Colonic mucosa (tissue), 4 donors: ENCODE measurements around the gene VPS8. TPM values are rescaled to one million over a fixed set of nuclear protein-coding genes. Genes with fewer than 3 reads are reported as not detected.
"Not testable (repeated sequence)": the region's sequence is repeated elsewhere in the genome, so short reads cannot be mapped to it uniquely, and the experiment has no call there.

ENCODE experiments used
- DNase-seq: peaks from one replicate; pipeline ENCODE4 v3.0.0-alpha.2; 2020
- H3K27ac ChIP-seq: fragments of 200-600 bp; one replicate; pipeline ENCODE4 v1.8.0; 2021
- H3K27me3 ChIP-seq: fragments of 200-600 bp; one replicate; pipeline ENCODE4 v1.8.0; 2021
- H3K36me3 ChIP-seq: fragments of 200-600 bp; one replicate; pipeline ENCODE4 v1.8.0; 2021
- H3K4me1 ChIP-seq: fragments of 200-600 bp; one replicate; pipeline ENCODE4 v1.8.0; 2021; ENCODE audit warnings: mild to moderate bottlenecking
- H3K4me3 ChIP-seq: fragments of 200-600 bp; one replicate; pipeline ENCODE4 v1.8.0; 2021
- H3K9ac ChIP-seq, 2 donors: one replicate each; pipeline ENCODE4 v1.7.0; 2013; ENCODE audit warnings: control low read depth in 2 of 2, low read depth in 2 of 2, low read length in 2 of 2
- H3K9me3 ChIP-seq: fragments of 200-600 bp; one replicate; pipeline ENCODE4 v1.8.0; 2021
- intact Hi-C: fragments of 100-400 bp; cut with DNase I; formaldehyde crosslinking; loops from one replicate; pipeline ENCODE4 v1.14.1; 2022
- total RNA-seq, 2 donors: library from RNA; stranded (reverse); fragmentation: NEBNext Ultra II Directional in 1 of 2; extraction: Animal tissue kit (Norgen Biotek cat#: 25700) in 1 of 2; gene quantifications; one replicate each; pipeline ENCODE4 v1.2.1, GENCODE V29; 2021
- TF ChIP-seq, protein P1 (sequence below): fragments of 200-600 bp; IDR thresholded peaks from one replicate; pipeline ENCODE4 v1.8.0; 2022; ENCODE audit warnings: antibody characterized with exemption, mild to moderate bottlenecking
- donor health status: healthy.
- donor health status: DM: no; HTN: no; CAD: no.
- donor health status: DM: no; HTN: no; CAD: no.

Gene VPS8
- total RNA-seq, 2 donors from 2014 or later = 43.7 to 54.8 TPM

DNA sequence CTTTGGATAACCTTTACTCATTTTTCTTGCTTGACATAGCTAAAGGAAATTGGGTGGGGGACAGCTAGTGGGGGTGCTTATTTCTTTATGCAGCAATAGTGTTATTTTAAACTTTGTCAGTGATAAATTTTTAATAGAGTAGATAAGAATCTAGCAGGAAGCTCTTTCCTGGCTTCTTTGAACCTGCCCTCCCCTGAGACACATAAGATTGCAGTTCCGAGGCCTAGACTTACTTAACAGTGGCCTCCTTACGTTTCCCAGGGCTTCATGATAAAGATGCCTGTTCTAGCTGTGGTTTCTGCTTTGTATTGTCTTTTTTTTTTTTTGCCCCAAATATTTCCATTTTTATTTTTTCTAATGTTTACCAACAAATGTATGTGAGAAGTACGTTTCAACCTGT lies 170.1 kb downstream of the VPS8 start:
- Histone ChIP-seq H3K9ac (no peak overlapping the region), H3K36me3 (no peaks in the 10 kb centered on the region), H3K4me1 (peaks cover 3% of the 10 kb centered on the region), H3K9me3 (no peaks in the 10 kb centered on the region), H3K27me3 (no peaks in the 10 kb centered on the region), H3K27ac (no peak overlapping the region), H3K4me3 (no peak overlapping the region)
- DNase-seq = no peak
- TF ChIP-seq, protein P1, sequence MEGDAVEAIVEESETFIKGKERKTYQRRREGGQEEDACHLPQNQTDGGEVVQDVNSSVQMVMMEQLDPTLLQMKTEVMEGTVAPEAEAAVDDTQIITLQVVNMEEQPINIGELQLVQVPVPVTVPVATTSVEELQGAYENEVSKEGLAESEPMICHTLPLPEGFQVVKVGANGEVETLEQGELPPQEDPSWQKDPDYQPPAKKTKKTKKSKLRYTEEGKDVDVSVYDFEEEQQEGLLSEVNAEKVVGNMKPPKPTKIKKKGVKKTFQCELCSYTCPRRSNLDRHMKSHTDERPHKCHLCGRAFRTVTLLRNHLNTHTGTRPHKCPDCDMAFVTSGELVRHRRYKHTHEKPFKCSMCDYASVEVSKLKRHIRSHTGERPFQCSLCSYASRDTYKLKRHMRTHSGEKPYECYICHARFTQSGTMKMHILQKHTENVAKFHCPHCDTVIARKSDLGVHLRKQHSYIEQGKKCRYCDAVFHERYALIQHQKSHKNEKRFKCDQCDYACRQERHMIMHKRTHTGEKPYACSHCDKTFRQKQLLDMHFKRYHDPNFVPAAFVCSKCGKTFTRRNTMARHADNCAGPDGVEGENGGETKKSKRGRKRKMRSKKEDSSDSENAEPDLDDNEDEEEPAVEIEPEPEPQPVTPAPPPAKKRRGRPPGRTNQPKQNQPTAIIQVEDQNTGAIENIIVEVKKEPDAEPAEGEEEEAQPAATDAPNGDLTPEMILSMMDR = no peak
- intact Hi-C loops = no loop called here

DNA sequence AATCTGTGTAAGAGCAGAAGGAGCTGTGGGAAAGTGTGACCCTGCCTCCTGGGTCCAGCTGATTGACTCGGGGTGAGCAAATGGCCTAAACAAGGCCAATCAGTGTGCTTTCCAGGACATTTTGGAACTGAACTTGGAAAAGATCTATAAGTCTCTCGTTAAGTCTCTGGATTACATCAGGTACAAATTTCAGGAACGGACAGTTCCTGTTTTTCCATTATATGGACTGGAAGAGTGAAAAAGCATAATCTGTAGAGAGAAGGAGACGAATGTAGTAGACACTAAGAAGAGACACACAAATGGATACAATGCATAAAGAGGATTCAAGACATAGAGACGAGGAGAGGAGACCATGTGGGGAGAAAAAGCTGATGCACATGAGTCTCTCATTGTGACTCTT lies 173.6 kb downstream of the VPS8 start:
- Histone ChIP-seq H3K27ac (no peak overlapping the region), H3K4me1 (peaks cover 3% of the 10 kb centered on the region), H3K9ac (no peak overlapping the region), H3K36me3 (no peaks in the 10 kb centered on the region), H3K4me3 (no peak overlapping the region), H3K9me3 (no peaks in the 10 kb centered on the region), H3K27me3 (no peaks in the 10 kb centered on the region)
- intact Hi-C loops = no loop called here
- TF ChIP-seq, protein P1 = no peak
- no peak for DNase-seq

DNA sequence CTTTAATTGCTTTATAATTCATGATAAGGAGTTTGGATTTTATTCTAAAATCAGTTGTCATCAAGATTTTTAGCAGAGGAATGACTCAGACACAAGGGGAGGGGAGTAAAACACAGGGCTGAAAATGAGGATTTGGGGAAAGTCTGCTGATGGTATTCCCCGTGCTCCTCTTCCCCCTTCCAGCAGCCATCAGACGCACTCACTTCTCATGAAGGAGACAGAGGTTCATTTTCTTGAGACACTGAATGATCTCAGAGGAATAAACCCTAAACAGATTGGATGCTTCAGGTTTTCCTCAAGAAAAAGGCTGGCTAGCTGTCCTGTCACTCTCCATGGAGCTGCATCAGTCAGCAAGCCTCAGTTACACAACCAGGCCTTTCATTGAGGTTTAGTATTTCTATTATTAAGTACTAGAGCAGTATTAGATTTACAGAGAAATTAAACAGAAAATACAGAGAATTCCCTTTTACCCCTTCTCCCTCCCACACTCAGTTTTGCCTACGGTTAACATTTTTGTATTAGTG lies 174.5 kb downstream of the VPS8 start:
- TF ChIP-seq, protein P1 = no peak
- Histone ChIP-seq H3K4me1 (peaks cover 3% of the 10 kb centered on the region), H3K9ac (no peak overlapping the region), H3K9me3 (no peaks in the 10 kb centered on the region), H3K27ac (no peak overlapping the region), H3K4me3 (no peak overlapping the region), H3K27me3 (no peaks in the 10 kb centered on the region), H3K36me3 (no peaks in the 10 kb centered on the region)
- DNase-seq = no peak
- intact Hi-C loops = no loop called here

DNA sequence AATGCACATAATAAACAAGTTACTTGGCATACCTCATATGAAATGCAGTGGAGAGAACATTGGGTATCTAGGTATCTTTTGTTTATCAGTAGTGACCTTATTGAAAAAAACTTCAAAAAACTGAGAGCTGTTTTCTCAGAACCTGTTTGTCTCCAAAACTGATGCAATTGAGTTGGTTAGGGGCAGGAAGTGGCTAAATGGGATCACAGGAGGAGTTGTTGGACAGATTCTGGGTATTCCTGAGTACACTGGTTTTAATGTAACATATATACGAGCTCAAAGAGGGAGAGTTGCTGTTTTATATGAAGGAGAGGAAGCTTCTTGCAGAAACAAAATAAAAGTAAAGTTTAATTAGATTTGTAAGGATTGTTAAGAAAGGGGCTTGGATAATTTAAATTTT lies 181.4 kb downstream of the VPS8 start:
- Histone ChIP-seq H3K4me1 (no peaks in the 10 kb centered on the region), H3K4me3 (no peak overlapping the region), H3K9ac (no peak overlapping the region), H3K27me3 (no peaks in the 10 kb centered on the region), H3K36me3 (no peaks in the 10 kb centered on the region), H3K9me3 (no peaks in the 10 kb centered on the region), H3K27ac (no peak overlapping the region)
- TF ChIP-seq, protein P1 = no peak
- no peak for DNase-seq
- intact Hi-C loops = no loop called here

DNA sequence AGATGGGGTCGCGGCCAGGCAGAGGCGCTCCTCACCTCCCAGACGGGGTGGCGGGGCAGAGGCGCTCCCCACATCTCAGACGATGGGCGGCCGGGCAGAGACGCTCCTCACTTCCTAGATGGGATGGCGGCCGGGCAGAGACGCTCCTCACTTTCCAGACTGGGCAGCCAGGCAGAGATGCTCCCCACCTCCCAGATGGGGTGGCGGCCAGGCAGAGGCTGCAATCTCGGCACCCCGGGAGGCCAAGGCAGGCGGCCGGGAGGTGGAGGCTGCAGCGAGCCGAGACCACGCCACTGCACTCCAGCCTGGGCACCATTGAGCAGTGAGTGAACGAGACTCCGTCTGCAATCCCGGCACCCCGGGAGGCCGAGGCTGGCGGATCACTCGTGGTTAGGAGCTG lies 191.9 kb downstream of the VPS8 start:
- intact Hi-C loops, H3K27ac ChIP-seq, DNase-seq, H3K4me3 ChIP-seq, H3K36me3 ChIP-seq, H3K9me3 ChIP-seq, H3K4me1 ChIP-seq, H3K27me3 ChIP-seq, H3K9ac ChIP-seq: not testable (repeated sequence)

DNA sequence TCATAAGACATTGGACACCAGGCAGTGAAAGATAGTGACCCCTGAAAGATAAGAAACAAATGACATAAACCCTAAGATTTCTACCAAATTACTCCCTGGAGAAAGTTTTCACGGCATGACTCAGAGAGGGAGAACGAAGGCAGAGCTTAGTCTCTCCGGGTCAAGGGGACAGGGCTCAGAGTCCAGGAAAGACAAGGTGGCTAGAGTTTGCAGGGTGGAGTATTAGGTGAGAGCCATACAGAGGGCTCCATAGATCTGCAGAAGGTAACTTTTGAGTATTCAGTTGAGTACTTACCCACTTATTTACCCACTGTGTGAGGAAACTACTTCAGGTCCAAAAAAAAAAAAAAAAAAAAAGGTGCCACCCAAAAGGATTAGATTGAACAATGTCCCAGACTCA lies 197.7 kb downstream of the VPS8 start:
- TF ChIP-seq, protein P1 = no peak
- no peaks in the 10 kb centered on the region for H3K9me3 ChIP-seq
- DNase-seq = no peak
- no peaks in the 10 kb centered on the region for H3K36me3 ChIP-seq
- no peak overlapping the region for H3K27ac ChIP-seq
- H3K27me3 ChIP-seq = no peaks in the 10 kb centered on the region
- H3K9ac ChIP-seq = no peak overlapping the region
- intact Hi-C loops = no loop called here
- H3K4me1 ChIP-seq = no peaks in the 10 kb centered on the region
- H3K4me3 ChIP-seq = no peak overlapping the region

DNA sequence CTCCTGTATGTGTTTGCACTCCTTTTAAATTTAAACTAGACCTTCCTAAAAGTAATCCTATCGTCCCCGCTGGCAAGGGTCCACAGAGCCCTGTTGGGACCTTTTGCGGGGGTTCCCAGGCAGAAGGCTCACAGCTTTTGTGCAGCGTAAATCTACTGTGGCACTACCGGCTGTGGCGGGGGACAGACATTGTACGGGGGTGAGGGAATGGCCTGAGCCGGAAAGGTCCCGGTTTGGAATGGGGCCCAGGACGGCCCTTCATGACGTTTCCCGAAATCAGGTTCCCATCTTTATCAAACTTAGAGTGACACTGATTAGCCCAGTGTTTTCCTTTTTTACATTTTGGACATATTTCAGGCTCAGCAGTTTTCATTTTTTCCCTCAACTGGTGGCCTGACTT lies 205.6 kb downstream of the VPS8 start:
- H3K36me3 ChIP-seq, intact Hi-C loops, H3K27ac ChIP-seq, H3K4me1 ChIP-seq, H3K27me3 ChIP-seq, DNase-seq, H3K4me3 ChIP-seq, H3K9me3 ChIP-seq, H3K9ac ChIP-seq: not testable (repeated sequence)

DNA sequence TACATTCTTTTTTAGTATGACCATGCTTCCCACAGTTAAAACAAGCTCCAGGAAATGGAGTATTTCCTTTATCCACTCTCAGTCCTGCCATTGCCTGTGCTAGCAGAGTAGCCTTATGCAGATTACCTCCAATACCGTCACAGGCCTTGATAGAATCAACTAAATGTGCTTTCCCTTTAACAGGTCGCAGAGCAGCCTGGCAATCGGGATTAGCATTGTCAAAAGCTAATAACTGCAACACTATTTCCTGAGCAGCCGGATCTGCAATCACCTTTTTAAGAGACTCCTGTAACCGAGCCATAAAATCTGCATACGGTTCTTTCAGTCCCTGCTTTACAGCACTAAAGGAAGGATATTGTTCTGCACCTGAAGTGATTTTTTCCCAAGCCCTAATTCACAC lies 206.0 kb downstream of the VPS8 start:
- H3K9me3 ChIP-seq, H3K27me3 ChIP-seq, H3K9ac ChIP-seq, H3K36me3 ChIP-seq, H3K27ac ChIP-seq, intact Hi-C loops, DNase-seq, H3K4me3 ChIP-seq, H3K4me1 ChIP-seq: not testable (repeated sequence)
